Esophagus muscularis mucosa (tissue), 4 donors: ENCODE measurements around the gene FBL.

ENCODE experiments used
- EP300 ChIP-seq: sonication (generic); formaldehyde crosslinking; IDR thresholded peaks from one replicate; pipeline ENCODE4 v1.6.1; 2017; ENCODE audit warnings: antibody characterized with exemption
- POLR2AphosphoS5 ChIP-seq, 2 donors: sonication (generic); formaldehyde crosslinking; IDR thresholded peaks; one replicate each; pipeline ENCODE4 v1.6.1; 2017; ENCODE audit warnings: antibody characterized with exemption in 2 of 2
- TF ChIP-seq, protein P1 (sequence below), 3 experiments: fragments of 200-600 bp in 2 of 3; fragments of 450-650 bp in 1 of 3; sonication (generic) in 2 of 3; IDR thresholded peaks; one replicate each; pipeline ENCODE4 v1.5.1; 2017 to 2019; ENCODE audit warnings: antibody characterized with exemption in 3 of 3, mild to moderate bottlenecking in 2 of 3, moderate library complexity in 1 of 3

DNA sequence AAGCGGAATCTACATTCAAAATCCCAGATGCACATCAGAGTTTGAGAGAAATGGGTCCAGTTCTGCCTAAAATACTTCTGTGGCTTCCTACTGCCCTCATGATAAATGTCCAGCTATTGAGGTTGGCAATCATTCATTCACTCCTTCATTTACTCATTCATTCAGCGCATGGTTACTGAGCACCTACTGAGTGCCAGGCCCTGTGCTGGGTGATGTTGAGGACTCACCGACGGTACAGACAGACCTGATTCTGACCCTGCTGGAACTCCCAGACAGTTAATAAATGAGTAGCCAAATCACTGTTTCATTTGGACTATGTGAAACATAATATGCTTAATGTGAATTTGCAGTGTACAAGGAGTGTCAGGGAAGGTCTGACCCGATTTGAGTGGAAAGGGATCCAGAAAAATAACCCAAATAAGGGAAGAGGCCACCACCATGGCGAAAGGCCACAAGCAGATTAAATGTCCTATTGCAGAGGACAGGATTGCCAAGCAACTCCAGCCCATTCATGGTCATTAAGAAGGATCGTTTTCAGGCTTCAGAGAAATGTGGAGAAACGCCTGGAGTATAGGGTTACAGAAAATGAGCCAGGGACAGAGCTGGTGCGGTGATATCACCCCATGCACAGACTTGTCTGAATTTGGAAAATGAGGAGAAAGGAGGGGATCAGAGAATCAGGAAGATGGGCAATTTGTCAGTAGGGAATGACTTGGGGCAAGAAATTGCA, 32.8 kb downstream of the FBL start:
- TF ChIP-seq, protein P1, sequence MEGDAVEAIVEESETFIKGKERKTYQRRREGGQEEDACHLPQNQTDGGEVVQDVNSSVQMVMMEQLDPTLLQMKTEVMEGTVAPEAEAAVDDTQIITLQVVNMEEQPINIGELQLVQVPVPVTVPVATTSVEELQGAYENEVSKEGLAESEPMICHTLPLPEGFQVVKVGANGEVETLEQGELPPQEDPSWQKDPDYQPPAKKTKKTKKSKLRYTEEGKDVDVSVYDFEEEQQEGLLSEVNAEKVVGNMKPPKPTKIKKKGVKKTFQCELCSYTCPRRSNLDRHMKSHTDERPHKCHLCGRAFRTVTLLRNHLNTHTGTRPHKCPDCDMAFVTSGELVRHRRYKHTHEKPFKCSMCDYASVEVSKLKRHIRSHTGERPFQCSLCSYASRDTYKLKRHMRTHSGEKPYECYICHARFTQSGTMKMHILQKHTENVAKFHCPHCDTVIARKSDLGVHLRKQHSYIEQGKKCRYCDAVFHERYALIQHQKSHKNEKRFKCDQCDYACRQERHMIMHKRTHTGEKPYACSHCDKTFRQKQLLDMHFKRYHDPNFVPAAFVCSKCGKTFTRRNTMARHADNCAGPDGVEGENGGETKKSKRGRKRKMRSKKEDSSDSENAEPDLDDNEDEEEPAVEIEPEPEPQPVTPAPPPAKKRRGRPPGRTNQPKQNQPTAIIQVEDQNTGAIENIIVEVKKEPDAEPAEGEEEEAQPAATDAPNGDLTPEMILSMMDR (IDR thresholded peaks at IDR 0.05), result no peak
- TF ChIP-seq POLR2AphosphoS5 (IDR thresholded peaks at IDR 0.05), result no peak
- no peak for TF ChIP-seq EP300
